HG03103 (cell line): ENCODE data around the gene NDUFV2.
"Not testable (repeated sequence)": the region's sequence is repeated elsewhere in the genome, so short reads cannot be mapped to it uniquely, and the experiment has no call there.

Experiments
- ATAC-seq: cut with Tn5 transposase; IDR thresholded peaks from one replicate; pipeline ENCODE4 v1.9.1; 2021; ENCODE audit warnings: low read depth; ENCODE audit not compliant: unreplicated experiment

The NDUFV2 gene

GRCh38 chr18:9147440-9148202, 45.1 kb downstream of the NDUFV2 start:
- ATAC-seq = peak; percentile 37

- no peak for ATAC-seq
These were observed 45.7 kb downstream of the NDUFV2 start for GRCh38 chr18:9148203-9148552.

GRCh38 chr18:9150121-9150520, 47.6 kb downstream of the NDUFV2 start:
- no peak for ATAC-seq

GRCh38 chr18:9153256-9153655, 50.8 kb downstream of the NDUFV2 start:
- ATAC-seq = no peak

GRCh38 chr18:9156604-9157249, 54.2 kb downstream of the NDUFV2 start:
- ATAC-seq = no peak

GRCh38 chr18:9157806-9158205, 55.3 kb downstream of the NDUFV2 start:
- ATAC-seq = no peak

- no peak for ATAC-seq
These were observed 57.5 kb downstream of the NDUFV2 start for GRCh38 chr18:9160014-9160413.

- ATAC-seq = not testable (repeated sequence)
These were observed 60.2 kb downstream of the NDUFV2 start for GRCh38 chr18:9162663-9163062.

GRCh38 chr18:9164149-9164548, 61.6 kb downstream of the NDUFV2 start:
- not testable (repeated sequence) for ATAC-seq

GRCh38 chr18:9165883-9166282, 63.4 kb downstream of the NDUFV2 start:
- ATAC-seq = not testable (repeated sequence)

- ATAC-seq = not testable (repeated sequence)
These were observed 67.0 kb downstream of the NDUFV2 start for GRCh38 chr18:9169515-9169914.

- not testable (repeated sequence) for ATAC-seq
These were observed 69.4 kb downstream of the NDUFV2 start for GRCh38 chr18:9171919-9172318.

- no peak for ATAC-seq
These were observed 70.1 kb downstream of the NDUFV2 start for GRCh38 chr18:9172506-9173127.

GRCh38 chr18:9173770-9174233, 71.3 kb downstream of the NDUFV2 start:
- no peak for ATAC-seq

GRCh38 chr18:9174302-9174701, 71.8 kb downstream of the NDUFV2 start:
- ATAC-seq = no peak

GRCh38 chr18:9175115-9175514, 72.6 kb downstream of the NDUFV2 start:
- ATAC-seq = no peak

GRCh38 chr18:9177031-9177430, 74.5 kb downstream of the NDUFV2 start:
- ATAC-seq = no peak

GRCh38 chr18:9177466-9177865, 75.0 kb downstream of the NDUFV2 start:
- no peak for ATAC-seq

- ATAC-seq = no peak
These were observed 76.1 kb downstream of the NDUFV2 start for GRCh38 chr18:9178557-9178956.

- no peak for ATAC-seq
These were observed 78.8 kb downstream of the NDUFV2 start for GRCh38 chr18:9181275-9181674.

GRCh38 chr18:9182852-9183399, 80.4 kb downstream of the NDUFV2 start:
- no peak for ATAC-seq
